Muscle of leg (tissue), 11 donors: Measurements from ENCODE around the gene PKD1L1. TPM values are rescaled to one million over a fixed set of nuclear protein-coding genes. Genes with fewer than 3 reads are reported as not detected.
A peak's percentile ranks its signal among the peaks of the same experiment; 100 is the strongest.
"Not testable (repeated sequence)": the region's sequence is repeated elsewhere in the genome, so short reads cannot be mapped to it uniquely, and the experiment has no call there.

Experiments
- DNase-seq: peaks from one replicate; pipeline ENCODE4 v3.0.0; 2013
- H3K27ac ChIP-seq: one replicate; pipeline ENCODE4 v1.5.1; 2013; ENCODE audit warnings: mild to moderate bottlenecking, low read length, control low read depth
- H3K27me3 ChIP-seq: one replicate; pipeline ENCODE4 v1.6.1; 2013; ENCODE audit warnings: low read length; ENCODE audit not compliant: control insufficient read depth, insufficient read depth
- H3K36me3 ChIP-seq: one replicate; pipeline ENCODE4 v1.6.1; 2013; ENCODE audit warnings: low read length; ENCODE audit not compliant: control insufficient read depth, insufficient read depth
- H3K4me1 ChIP-seq: one replicate; pipeline ENCODE4 v1.6.1; 2013; ENCODE audit warnings: low read length; ENCODE audit not compliant: control insufficient read depth, insufficient read depth
- H3K4me3 ChIP-seq: one replicate; pipeline ENCODE4 v1.5.1; 2013; ENCODE audit warnings: low read length, control low read depth
- H3K9me3 ChIP-seq: replicated peaks from 2 replicates; pipeline ENCODE4 v1.6.1; 2013; ENCODE audit warnings: low read depth, low read length; ENCODE audit not compliant: control insufficient read depth
- WGBS: methylation state at CpG from one replicate; pipeline ENCODE4 v1.1.5; 2013; ENCODE audit warnings: missing lambda C conversion rate; ENCODE audit not compliant: insufficient coverage; 5-methylcytosine and 5-hydroxymethylcytosine counted together
- polyA plus RNA-seq, 8 donors: library from polyadenylated mRNA; unstranded; fragments of 120-200 nt; gene quantifications; one replicate each; pipeline versions ENCODE4 v1.2.1 to v1.2.3, GENCODE V29; 2013; ENCODE audit warnings: inconsistent platforms in 1 of 8, low replicate concordance in 1 of 8; ENCODE audit not compliant: insufficient read length in 8 of 8, insufficient read depth in 1 of 8
- total RNA-seq: library from RNA; stranded (reverse); fragments of 120-200 nt; gene quantifications from one replicate; pipeline ENCODE4 v1.2.4, GENCODE V29; 2013

Gene PKD1L1
- total and polyA plus RNA-seq, 9 donors = 0.27 to 1.9 (median 0.59) TPM

GRCh38 chr7:47931005-47932004 lies 17.0 kb downstream of the PKD1L1 start:
- Histone ChIP-seq H3K27me3 (no peaks in the 10 kb centered on the region), H3K9me3 (no peaks in the 10 kb centered on the region), H3K4me3 (no peak overlapping the region), H3K27ac (no peak overlapping the region), H3K36me3 (no peaks in the 10 kb centered on the region), H3K4me1 (peaks cover 19% of the 10 kb centered on the region)
- 81% methylated on average over 10 of the region's 18 CpGs for WGBS
- DNase-seq = peak; percentile 58

- no CpG with 5 or more reads among the region's 2 CpGs for WGBS
- no peak for DNase-seq
- H3K4me3 ChIP-seq = no peak overlapping the region
- no peaks in the 10 kb centered on the region for H3K4me1 ChIP-seq
- H3K27ac ChIP-seq = no peak overlapping the region
- H3K36me3 ChIP-seq = no peaks in the 10 kb centered on the region
- H3K27me3 ChIP-seq = no peaks in the 10 kb centered on the region
- no peaks in the 10 kb centered on the region for H3K9me3 ChIP-seq
These were observed 24.0 kb downstream of the PKD1L1 start for GRCh38 chr7:47924266-47924665.

GRCh38 chr7:47923081-47923875 lies 25.0 kb downstream of the PKD1L1 start:
- not testable (repeated sequence) for H3K36me3 ChIP-seq, H3K4me3 ChIP-seq, H3K27me3 ChIP-seq, DNase-seq, H3K9me3 ChIP-seq, H3K27ac ChIP-seq, H3K4me1 ChIP-seq
- no CpG with 5 or more reads among the region's 8 CpGs for WGBS

DNA sequence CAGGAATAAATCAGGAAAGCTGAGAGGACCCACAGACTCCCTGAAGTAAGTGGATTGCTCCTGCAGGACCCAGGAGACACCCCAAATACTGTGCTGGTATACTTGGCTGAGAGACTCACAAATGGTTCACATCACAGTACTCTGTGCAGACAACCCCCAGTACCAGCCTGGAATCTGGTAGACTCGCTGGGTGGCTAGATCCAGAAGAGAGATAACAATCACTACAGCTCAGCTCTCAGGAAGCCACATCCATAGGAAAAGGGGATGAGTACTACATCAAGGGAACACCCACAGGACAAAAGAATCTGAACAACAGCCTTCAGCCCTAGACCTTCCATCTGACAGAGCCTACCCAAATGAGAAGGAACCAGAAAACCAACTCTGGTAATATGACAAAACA lies 31.8 kb downstream of the PKD1L1 start:
- not testable (repeated sequence) for H3K27ac ChIP-seq, H3K36me3 ChIP-seq, H3K9me3 ChIP-seq, H3K4me3 ChIP-seq, H3K4me1 ChIP-seq, DNase-seq, H3K27me3 ChIP-seq
- WGBS = no CpG with 5 or more reads among the region's 1 CpG

GRCh38 chr7:47915616-47915976 lies 32.7 kb downstream of the PKD1L1 start:
- no peaks in the 10 kb centered on the region for H3K27me3 ChIP-seq
- no peaks in the 10 kb centered on the region for H3K9me3 ChIP-seq
- no peak overlapping the region for H3K27ac ChIP-seq
- H3K4me3 ChIP-seq = no peak overlapping the region
- DNase-seq = no peak
- no CpG with 5 or more reads among the region's 2 CpGs for WGBS
- H3K36me3 ChIP-seq = no peaks in the 10 kb centered on the region
- H3K4me1 ChIP-seq = no peaks in the 10 kb centered on the region

GRCh38 chr7:47914717-47915615 lies 33.3 kb downstream of the PKD1L1 start:
- no CpG with 5 or more reads among the region's 5 CpGs for whole genome bisulfite sequencing
- DNase-seq = no peak
- H3K9me3 ChIP-seq = no peaks in the 10 kb centered on the region
- H3K27me3 ChIP-seq = no peaks in the 10 kb centered on the region
- no peaks in the 10 kb centered on the region for H3K4me1 ChIP-seq
- no peak overlapping the region for H3K4me3 ChIP-seq
- H3K36me3 ChIP-seq = no peaks in the 10 kb centered on the region
- H3K27ac ChIP-seq = no peak overlapping the region

- no peak for DNase-seq
- Histone ChIP-seq H3K4me3 (no peak overlapping the region), H3K4me1 (no peaks in the 10 kb centered on the region), H3K36me3 (no peaks in the 10 kb centered on the region), H3K27ac (no peak overlapping the region), H3K27me3 (no peaks in the 10 kb centered on the region), H3K9me3 (no peaks in the 10 kb centered on the region)
- WGBS = 74% methylated on average over 3 of the region's 6 CpGs
These were observed 35.9 kb downstream of the PKD1L1 start for GRCh38 chr7:47912332-47912731.

DNA sequence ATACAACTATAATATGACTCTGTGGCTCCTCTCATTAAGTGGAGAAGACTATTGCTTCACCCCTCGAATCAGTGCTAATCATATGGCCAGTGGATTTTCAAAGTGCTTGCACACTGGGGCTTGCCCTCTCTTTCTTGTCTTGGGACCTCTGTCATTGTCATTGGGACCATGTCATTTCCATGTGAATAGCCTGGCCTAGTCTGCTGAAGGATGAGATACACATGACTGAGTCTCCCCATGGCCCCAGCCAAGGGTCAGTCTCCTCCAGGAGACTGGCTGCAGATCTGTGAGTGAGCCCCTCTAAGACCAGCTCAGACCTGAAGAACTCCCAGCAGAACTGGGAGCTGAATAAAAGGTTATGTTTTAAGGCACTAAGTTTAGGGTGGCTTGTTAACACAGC lies 39.5 kb downstream of the PKD1L1 start:
- 100% methylated on average over 1 of the region's 1 CpG for WGBS
- no peak overlapping the region for H3K4me3 ChIP-seq
- no peak overlapping the region for H3K27ac ChIP-seq
- no peak for DNase-seq
- no peaks in the 10 kb centered on the region for H3K27me3 ChIP-seq
- H3K4me1 ChIP-seq = no peaks in the 10 kb centered on the region
- no peaks in the 10 kb centered on the region for H3K9me3 ChIP-seq
- H3K36me3 ChIP-seq = no peaks in the 10 kb centered on the region

DNA sequence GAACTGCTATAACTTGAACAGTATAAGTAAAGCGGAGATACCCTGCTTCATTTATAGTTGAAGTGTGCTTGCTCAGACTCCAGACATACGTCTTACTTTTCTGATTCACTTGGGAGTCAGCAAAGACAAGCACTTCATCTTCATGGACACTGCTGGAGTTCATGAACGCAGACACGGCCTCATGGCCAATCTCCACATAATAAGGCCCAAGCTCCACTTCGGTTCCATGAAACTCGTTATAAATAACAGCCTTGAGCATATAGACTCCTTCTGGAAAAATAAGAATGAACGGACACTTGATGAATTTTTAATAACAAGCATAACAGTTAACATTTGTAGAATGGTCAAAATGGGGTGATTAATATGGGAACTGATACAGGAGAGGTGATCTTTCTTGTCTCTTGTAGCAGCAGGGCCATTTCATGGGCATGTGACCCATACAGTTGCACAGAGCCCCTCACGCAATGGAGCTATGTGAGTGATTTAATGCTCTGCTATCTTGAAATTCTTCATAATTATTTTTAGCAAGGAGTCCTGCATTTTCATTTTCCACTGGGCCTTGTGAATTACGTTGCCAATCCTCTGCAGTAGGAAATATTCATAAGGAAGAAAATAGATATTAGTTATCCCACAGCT lies 40.2 kb downstream of the PKD1L1 start:
- Histone ChIP-seq H3K27me3 (no peaks in the 10 kb centered on the region), H3K4me3 (no peak overlapping the region), H3K9me3 (no peaks in the 10 kb centered on the region), H3K4me1 (no peaks in the 10 kb centered on the region), H3K27ac (no peak overlapping the region), H3K36me3 (no peaks in the 10 kb centered on the region)
- WGBS = 83% methylated on average over 1 of the region's 9 CpGs
- DNase-seq = no peak
